Measurements from ENCODE around the gene ATP2C1.
"Not testable (repeated sequence)": the region's sequence is repeated elsewhere in the genome, so short reads cannot be mapped to it uniquely, and the experiment has no call there.

ATP2C1 gene

DNA sequence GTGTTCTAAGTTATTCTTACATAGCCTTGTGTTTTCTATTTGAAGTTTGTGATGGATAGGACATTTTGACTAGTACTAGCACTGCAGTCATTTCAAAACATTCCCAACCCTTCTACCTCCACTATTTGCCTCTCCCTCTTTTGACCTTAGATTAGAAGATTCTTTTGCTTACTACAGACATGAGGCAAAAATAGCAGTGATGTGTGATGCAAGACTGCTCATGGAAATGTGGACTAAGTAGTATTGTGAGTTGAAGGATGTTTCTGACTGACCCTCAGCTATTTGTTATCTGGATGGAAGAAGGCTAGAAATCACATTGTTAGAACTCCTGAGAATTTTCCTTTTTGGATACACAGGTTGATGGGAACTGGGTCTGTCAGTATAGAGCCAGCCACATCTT lies 45.9 kb downstream of the ATP2C1 start:
- DNase-seq: no peak

DNA sequence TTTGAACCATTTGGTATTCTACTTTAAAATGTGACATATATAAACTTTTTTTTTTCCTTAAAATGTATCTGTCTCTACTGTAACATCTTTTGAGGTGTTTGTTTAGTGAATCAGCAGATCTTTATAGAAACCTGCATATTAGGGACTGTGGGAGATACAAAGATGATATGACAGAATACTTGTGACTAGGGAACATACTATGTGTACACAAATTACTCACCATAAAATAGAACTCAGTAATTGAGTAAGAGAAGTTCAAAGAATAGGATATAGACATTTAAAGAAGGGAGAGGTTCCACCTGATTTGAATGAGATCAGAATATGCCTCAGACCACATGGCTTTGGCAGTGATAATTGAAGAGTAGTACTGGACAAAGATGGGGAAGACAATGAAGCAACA lies 47.9 kb downstream of the ATP2C1 start:
- DNase-seq: no peak

- no peak for DNase-seq
These were observed 53.0 kb downstream of the ATP2C1 start for GRCh38 chr3:130946882-130947281.

DNA sequence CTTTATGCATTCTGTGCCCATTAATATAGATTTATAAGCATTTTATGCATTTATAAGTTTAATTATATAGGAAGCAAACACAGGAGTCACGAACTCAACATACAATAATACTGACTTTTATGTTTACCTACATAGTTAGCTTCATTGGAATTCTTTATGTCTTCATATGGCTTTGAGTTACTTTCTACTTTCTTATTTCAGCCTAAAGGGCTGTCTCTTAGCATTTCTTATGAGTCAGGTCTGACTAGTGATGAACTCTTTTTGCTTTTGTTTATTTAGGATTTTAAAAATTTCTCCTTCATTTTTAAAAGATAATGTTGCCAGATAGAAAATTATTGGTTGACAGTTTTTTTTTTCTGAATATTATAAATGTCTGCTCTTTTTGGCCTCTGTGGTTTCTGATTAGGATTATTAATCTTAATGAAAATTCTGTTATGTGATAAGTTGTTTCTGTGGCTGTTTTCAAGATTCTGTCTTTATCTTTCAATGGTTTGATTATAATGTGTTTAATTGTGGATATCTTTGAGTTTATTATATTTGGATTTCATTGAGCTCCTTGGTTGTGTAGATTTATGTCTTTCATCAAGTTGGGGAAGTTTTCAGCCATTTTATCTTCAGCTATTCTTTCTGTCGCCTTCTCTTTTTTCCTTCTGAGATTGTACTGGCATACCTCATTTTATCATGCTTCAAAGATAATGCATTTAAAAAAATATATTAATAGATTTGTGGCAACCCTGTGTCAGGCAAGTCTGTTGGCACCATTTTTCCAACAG lies 54.3 kb downstream of the ATP2C1 start:
- DNase-seq: no peak

- no peak for DNase-seq
These were observed 55.0 kb downstream of the ATP2C1 start for GRCh38 chr3:130948929-130949328.

DNA sequence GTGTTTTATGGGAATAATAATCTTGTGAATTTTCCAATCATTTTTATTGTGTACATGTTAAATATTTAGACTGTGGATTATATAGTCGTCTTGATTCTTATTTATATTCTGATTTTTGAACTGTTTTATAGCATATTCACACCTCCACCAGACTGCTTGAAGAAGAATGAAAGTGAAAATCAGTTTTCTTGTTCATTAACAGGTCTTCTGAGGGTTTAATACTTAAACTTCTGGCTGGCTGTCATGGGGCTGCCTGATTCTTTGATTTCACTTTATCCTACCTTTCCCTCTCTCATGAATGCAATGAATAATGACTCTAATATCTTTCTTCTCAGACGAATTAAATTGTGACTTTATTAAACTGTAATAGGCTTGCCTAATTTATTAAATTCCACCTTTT lies 56.2 kb downstream of the ATP2C1 start:
- DNase-seq: no peak

DNA sequence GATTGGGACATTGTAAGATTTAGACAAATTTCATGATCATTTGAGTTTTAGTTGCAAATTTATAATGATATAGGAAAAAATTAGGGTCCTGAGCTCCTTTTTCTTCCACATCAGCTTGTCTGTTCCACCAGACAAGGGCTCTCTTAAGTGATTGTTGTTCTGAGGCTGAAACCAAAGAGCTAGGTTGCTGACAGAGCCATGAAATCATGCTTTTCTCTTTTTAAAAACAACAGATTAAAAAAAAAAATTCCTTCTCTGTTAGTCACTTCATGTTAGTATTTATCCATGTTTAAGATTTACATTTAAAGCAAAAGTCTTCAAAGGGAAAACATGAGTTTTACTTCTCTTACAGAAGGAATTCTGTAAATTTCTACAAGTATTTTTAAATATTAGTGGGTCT lies 56.8 kb downstream of the ATP2C1 start:
- DNase-seq: no peak

GRCh38 chr3:130955481-130955880 lies 61.6 kb downstream of the ATP2C1 start:
- DNase-seq: no peak

DNA sequence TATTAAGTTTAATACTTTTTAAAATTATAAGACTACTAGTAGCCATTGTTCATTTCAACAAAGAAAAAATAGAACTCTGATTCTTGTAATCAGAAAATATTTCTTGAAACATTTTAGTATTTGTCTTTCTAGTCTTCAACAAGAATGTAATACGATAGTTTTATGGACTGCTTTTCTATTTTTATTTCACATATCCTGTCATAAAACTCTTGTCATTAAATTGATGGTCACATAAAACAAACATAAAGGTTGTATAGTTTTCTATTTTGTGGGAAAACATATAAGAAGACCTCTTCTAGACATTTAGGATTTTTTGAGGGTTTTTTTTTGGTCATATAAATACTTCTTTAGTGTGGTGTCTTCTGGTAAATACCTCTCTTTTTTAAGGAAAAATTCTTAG lies 62.4 kb downstream of the ATP2C1 start:
- DNase-seq: no peak

- no peak for DNase-seq
These were observed 62.8 kb downstream of the ATP2C1 start for GRCh38 chr3:130956721-130957120.

- no peak for DNase-seq
These were observed 66.4 kb downstream of the ATP2C1 start for GRCh38 chr3:130960139-130960795.

DNA sequence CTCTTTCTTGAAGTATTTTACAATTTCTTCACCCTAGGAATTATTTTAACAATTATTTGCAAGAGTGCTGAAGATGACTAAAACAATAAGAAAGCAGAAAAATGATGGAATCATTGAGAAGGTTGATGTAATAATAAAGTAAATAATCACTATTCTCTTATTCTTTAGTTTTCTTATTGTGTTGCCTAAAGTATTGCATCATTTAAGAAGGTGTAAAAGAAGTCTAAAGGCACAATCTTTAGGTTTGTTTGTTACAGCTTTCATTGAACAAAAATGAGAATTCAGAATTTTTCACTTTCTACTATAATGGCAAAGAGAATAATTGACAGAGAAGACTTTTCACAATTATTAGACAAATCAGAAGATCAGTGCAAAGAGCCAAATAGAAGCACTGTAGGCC lies 67.6 kb downstream of the ATP2C1 start:
- no peak for DNase-seq

GRCh38 chr3:130963444-130963843 lies 69.6 kb downstream of the ATP2C1 start:
- DNase-seq: no peak

GRCh38 chr3:130963878-130964277 lies 70.0 kb downstream of the ATP2C1 start:
- peak in 7 of 51 donors; percentile 1 to 15 (median 2) for DNase-seq

- no peak for DNase-seq
These were observed 73.4 kb downstream of the ATP2C1 start for GRCh38 chr3:130967281-130967680.

DNA sequence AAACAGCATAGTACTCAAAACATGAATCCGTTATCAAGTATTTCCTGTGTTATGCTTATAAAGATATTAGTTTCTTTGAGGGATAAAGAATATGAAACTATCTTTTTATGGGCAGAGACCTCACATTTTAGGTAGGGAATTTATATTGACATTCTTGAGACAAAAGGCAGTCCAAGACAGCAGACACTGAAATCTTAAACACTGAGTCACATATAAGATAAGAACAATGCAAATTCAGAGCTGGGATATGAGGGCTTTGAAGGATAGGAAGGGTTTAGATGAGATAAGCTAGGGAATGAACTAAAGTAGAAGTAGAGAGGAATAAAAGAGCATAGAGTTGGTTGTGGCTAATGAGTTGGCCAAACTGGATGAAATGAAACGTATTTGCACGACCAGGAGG lies 74.3 kb downstream of the ATP2C1 start:
- no peak for DNase-seq

GRCh38 chr3:130969621-130970020 lies 75.7 kb downstream of the ATP2C1 start:
- DNase-seq: no peak

DNA sequence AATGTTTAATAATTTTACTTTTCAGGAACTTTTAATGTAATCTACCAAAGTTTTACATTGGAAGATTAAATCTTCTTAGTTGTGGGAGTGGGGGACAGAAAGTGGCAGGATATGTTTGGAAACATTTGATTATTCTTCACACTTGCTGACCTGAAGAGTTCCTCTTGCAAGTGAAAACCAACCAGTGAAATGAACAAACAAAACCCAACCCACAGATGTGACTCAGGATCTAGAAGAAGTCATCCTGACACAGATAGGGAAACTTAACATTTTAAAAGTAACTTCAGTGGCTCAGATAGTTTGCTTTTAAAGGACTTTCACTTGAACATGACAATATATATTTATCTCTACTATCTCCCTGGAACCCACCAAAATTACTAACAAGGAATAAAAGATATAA lies 77.3 kb downstream of the ATP2C1 start:
- DNase-seq: no peak

- not testable (repeated sequence) for DNase-seq
These were observed 78.7 kb downstream of the ATP2C1 start for GRCh38 chr3:130972592-130972991.

GRCh38 chr3:130973406-130973805 lies 79.5 kb downstream of the ATP2C1 start:
- DNase-seq: no peak

DNA sequence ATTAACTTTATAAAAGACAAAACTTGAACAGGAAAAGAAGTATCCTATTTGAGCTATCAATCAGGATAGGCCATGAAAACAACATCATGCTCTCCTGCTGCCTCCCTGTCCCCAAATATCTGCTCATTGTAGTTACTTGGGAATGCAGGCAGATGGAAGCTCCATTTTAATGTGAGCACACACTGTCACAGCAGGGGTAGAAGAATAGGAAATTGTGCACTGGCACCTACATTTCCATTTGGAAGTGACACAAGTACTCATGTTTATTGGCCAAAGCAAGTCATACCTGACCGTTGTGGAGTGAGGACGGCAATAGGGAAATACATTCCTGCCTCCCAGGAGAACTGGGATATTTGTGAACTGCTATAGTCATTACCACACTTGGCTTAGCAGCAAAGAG lies 80.3 kb downstream of the ATP2C1 start:
- DNase-seq: no peak

- no peak for DNase-seq
These were observed 81.4 kb downstream of the ATP2C1 start for GRCh38 chr3:130975251-130975650.

- no peak for DNase-seq
These were observed 82.8 kb downstream of the ATP2C1 start for GRCh38 chr3:130976706-130977105.
